GM12801 (cell line): ENCODE measurements around the gene PALLD.

Experiments
- CTCF ChIP-seq: IDR thresholded peaks from one replicate; pipeline ENCODE4 v1.5.1; 2011; ENCODE audit warnings: control low read depth; ENCODE audit not compliant: insufficient read length; ENCODE audit errors: extremely low read depth

PALLD gene

GRCh38 chr4:168784786-168785461, 288.1 kb downstream of the PALLD start:
- no peak for TF ChIP-seq CTCF

GRCh38 chr4:168787334-168787733, 290.5 kb downstream of the PALLD start:
- TF ChIP-seq CTCF: no peak

- no peak for TF ChIP-seq CTCF
These were observed 291.1 kb downstream of the PALLD start for GRCh38 chr4:168787801-168788595.

- no peak for TF ChIP-seq CTCF
These were observed 294.0 kb downstream of the PALLD start for GRCh38 chr4:168790898-168791297.

- no peak for TF ChIP-seq CTCF
These were observed 294.5 kb downstream of the PALLD start for GRCh38 chr4:168791376-168791775.

GRCh38 chr4:168793542-168793941, 296.7 kb downstream of the PALLD start:
- no peak for TF ChIP-seq CTCF

GRCh38 chr4:168794092-168794707, 297.3 kb downstream of the PALLD start:
- TF ChIP-seq CTCF: no peak
